Astrocyte (in vitro differentiated cells and primary cell): Measurements from ENCODE around the gene CDT1.

ENCODE experiments used
- CTCF ChIP-seq: IDR thresholded peaks from 2 replicates; pipeline ENCODE4 v1.5.1; 2011; ENCODE audit warnings: low read depth, mild to moderate bottlenecking, inconsistent platforms, low read length, moderate library complexity; ENCODE audit not compliant: insufficient read depth
- EZH2 ChIP-seq: IDR thresholded peaks from 2 replicates; pipeline ENCODE4 v1.6.1; 2012; ENCODE audit warnings: mild to moderate bottlenecking, low read length, inconsistent platforms; ENCODE audit not compliant: insufficient read depth

GRCh38 chr16:88772871-88773811 is 30.4 kb upstream of the CDT1 start:
- no peak for TF ChIP-seq CTCF
- no peak for TF ChIP-seq EZH2
